K562 (cell line): ENCODE data around the gene RBMS3.

ENCODE experiments used
- TBP ChIP-seq: optimal IDR thresholded peaks from 2 replicates; pipeline ENCODE3; 2011; ENCODE audit warnings: low read depth, low read length, improper control_type of control experiment
- ZEB2 ChIP-seq: fragments of 450-650 bp; IDR thresholded peaks from 2 replicates; pipeline ENCODE4 v1.6.1; 2016
- TF ChIP-seq, protein P1 (sequence below), 3 experiments: IDR thresholded peaks in 2 of 3; conservative IDR thresholded peaks in 1 of 3; 2 replicates each; pipeline ENCODE4 v1.5.1; 2011 to 2012; ENCODE audit warnings: low read length in 3 of 3, mild to moderate bottlenecking in 3 of 3, control low read depth in 2 of 3, improper control_type of control experiment in 1 of 3, inconsistent platforms in 1 of 3, low read depth in 1 of 3, mixed read lengths in 1 of 3, moderate library complexity in 1 of 3; ENCODE audit not compliant: insufficient read depth in 2 of 3
- TF ChIP-seq, protein P2 (sequence below): sonication (generic); formaldehyde crosslinking; IDR thresholded peaks from 2 replicates; pipeline ENCODE4 v1.8.0; 2022; ENCODE audit warnings: mild to moderate bottlenecking, low read depth, missing genetic modification reagents

DNA sequence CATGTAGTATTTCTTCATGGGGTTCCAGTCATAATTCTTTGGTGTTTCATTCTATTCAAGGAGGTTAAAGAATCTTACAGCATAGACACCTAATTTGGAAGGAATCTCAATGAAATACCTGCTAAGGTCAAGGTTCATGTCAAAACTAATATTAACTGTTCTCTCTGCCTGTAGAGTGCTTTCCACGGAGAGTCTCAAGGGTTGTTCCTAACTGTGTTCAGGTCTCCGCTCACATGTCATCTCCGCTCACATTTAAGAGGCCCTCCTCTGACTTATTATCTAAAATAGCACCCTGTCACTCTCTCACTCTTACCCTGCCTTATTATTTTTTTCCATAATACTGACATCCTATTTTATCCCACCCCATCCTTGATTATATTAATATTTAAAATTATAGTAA is 239.9 kb downstream of the RBMS3 start:
- TF ChIP-seq, protein P1, sequence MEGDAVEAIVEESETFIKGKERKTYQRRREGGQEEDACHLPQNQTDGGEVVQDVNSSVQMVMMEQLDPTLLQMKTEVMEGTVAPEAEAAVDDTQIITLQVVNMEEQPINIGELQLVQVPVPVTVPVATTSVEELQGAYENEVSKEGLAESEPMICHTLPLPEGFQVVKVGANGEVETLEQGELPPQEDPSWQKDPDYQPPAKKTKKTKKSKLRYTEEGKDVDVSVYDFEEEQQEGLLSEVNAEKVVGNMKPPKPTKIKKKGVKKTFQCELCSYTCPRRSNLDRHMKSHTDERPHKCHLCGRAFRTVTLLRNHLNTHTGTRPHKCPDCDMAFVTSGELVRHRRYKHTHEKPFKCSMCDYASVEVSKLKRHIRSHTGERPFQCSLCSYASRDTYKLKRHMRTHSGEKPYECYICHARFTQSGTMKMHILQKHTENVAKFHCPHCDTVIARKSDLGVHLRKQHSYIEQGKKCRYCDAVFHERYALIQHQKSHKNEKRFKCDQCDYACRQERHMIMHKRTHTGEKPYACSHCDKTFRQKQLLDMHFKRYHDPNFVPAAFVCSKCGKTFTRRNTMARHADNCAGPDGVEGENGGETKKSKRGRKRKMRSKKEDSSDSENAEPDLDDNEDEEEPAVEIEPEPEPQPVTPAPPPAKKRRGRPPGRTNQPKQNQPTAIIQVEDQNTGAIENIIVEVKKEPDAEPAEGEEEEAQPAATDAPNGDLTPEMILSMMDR (IDR thresholded peaks at IDR 0.05 in 2 of 3, conservative IDR thresholded peaks at IDR 0.05 in 1 of 3; ENCODE audit: insufficient read depth in 2 of 3, low read depth in 1 of 3, low read length in 3 of 3) = no peak
- TF ChIP-seq, protein P2, sequence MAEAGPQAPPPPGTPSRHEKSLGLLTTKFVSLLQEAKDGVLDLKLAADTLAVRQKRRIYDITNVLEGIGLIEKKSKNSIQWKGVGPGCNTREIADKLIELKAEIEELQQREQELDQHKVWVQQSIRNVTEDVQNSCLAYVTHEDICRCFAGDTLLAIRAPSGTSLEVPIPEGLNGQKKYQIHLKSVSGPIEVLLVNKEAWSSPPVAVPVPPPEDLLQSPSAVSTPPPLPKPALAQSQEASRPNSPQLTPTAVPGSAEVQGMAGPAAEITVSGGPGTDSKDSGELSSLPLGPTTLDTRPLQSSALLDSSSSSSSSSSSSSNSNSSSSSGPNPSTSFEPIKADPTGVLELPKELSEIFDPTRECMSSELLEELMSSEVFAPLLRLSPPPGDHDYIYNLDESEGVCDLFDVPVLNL = no peak
- TF ChIP-seq ZEB2 (no peak), TBP (no peak)
